Ascending aorta (tissue), 2 donors: Measurements from ENCODE around the gene SLC26A8. TPM values are rescaled to one million over a fixed set of nuclear protein-coding genes. Genes with fewer than 3 reads are reported as not detected.

ENCODE experiments used
- DNase-seq, 2 donors: peaks; one replicate each; pipeline ENCODE4 v3.0.0-alpha.2; 2019; ENCODE audit warnings: low spot score in 2 of 2
- H3K27ac ChIP-seq, 2 donors: fragments of 200-600 bp; sonication (generic); one replicate each; pipeline ENCODE4 v1.5.1; 2016 to 2017; ENCODE audit warnings: mild to moderate bottlenecking in 1 of 2
- H3K27me3 ChIP-seq: fragments of 200-600 bp; sonication (generic); one replicate; pipeline ENCODE4 v1.5.1; 2017
- H3K36me3 ChIP-seq, 2 donors: fragments of 200-600 bp; sonication (generic); one replicate each; pipeline ENCODE4 v1.5.1; 2016
- H3K4me1 ChIP-seq, 2 donors: fragments of 200-600 bp; sonication (generic); one replicate each; pipeline ENCODE4 v1.5.1; 2016 to 2017; ENCODE audit warnings: mild to moderate bottlenecking in 1 of 2
- H3K4me3 ChIP-seq, 2 donors: fragments of 200-600 bp; sonication (generic); one replicate each; pipeline ENCODE4 v1.5.1; 2016 to 2017; ENCODE audit warnings: mild to moderate bottlenecking in 1 of 2
- H3K9me3 ChIP-seq, 2 donors: fragments of 200-600 bp; sonication (generic); one replicate each; pipeline ENCODE4 v1.5.1; 2016
- intact Hi-C: fragments of 100-400 bp; cut with DNase I; formaldehyde crosslinking; loops from one replicate; pipeline ENCODE4 v1.15.1; 2023
- total RNA-seq: library from RNA; depleted of rRNA; stranded (reverse); fragments of >200 nt; gene quantifications from one replicate; pipeline ENCODE4 v1.1.0, GENCODE V29; 2016
- TF ChIP-seq, protein P1 (sequence below), 3 experiments: fragments of 200-600 bp in 2 of 3; fragments of 450-650 bp in 1 of 3; sonication (generic) in 2 of 3; IDR thresholded peaks; one replicate each; pipeline ENCODE4 v1.5.1; 2016 to 2019; ENCODE audit warnings: antibody characterized with exemption in 3 of 3, mild to moderate bottlenecking in 1 of 3, moderate library complexity in 1 of 3

SLC26A8 gene
- total RNA-seq, 1 donor from 2014 or later = not detected

DNA sequence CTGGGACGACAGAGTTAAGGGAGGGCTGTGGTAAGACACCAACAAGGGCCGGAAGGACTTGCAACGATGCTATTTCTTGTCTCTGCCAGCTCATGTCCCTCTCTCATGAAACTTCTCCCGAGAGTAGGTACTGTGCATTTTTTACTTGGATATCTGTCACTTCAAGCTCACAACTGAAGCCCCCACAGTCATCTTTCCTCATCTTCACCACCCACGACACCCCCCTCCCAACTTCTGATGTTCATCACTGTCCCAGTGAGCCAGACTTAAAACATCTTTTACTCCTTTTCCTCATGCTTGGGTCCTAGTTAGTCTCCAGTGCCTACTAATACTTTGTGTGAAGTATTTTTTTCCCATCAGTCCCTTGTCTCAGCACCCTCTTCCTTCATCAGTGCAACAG, 68.9 kb downstream of the SLC26A8 start:
- H3K27ac ChIP-seq = no peak overlapping the region
- H3K27me3 ChIP-seq = no peaks in the 10 kb centered on the region
- no peak for DNase-seq
- no peaks in the 10 kb centered on the region for H3K4me1 ChIP-seq
- intact Hi-C loops = no loop called here
- H3K36me3 ChIP-seq = no peaks in the 10 kb centered on the region
- no peaks in the 10 kb centered on the region for H3K9me3 ChIP-seq
- H3K4me3 ChIP-seq = no peak overlapping the region
- TF ChIP-seq, protein P1, sequence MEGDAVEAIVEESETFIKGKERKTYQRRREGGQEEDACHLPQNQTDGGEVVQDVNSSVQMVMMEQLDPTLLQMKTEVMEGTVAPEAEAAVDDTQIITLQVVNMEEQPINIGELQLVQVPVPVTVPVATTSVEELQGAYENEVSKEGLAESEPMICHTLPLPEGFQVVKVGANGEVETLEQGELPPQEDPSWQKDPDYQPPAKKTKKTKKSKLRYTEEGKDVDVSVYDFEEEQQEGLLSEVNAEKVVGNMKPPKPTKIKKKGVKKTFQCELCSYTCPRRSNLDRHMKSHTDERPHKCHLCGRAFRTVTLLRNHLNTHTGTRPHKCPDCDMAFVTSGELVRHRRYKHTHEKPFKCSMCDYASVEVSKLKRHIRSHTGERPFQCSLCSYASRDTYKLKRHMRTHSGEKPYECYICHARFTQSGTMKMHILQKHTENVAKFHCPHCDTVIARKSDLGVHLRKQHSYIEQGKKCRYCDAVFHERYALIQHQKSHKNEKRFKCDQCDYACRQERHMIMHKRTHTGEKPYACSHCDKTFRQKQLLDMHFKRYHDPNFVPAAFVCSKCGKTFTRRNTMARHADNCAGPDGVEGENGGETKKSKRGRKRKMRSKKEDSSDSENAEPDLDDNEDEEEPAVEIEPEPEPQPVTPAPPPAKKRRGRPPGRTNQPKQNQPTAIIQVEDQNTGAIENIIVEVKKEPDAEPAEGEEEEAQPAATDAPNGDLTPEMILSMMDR (IDR thresholded peaks at IDR 0.05) = no peak

- Histone ChIP-seq H3K27me3 (no peaks in the 10 kb centered on the region), H3K27ac (no peak overlapping the region), H3K4me3 (no peak overlapping the region), H3K36me3 (no peaks in the 10 kb centered on the region), H3K9me3 (no peaks in the 10 kb centered on the region), H3K4me1 (no peaks in the 10 kb centered on the region)
- TF ChIP-seq, protein P1 (IDR thresholded peaks at IDR 0.05) = no peak
- intact Hi-C loops = no loop called here
- no peak for DNase-seq
Measured at GRCh38 chr6:35955071-35955470, 69.4 kb downstream of the SLC26A8 start.

DNA sequence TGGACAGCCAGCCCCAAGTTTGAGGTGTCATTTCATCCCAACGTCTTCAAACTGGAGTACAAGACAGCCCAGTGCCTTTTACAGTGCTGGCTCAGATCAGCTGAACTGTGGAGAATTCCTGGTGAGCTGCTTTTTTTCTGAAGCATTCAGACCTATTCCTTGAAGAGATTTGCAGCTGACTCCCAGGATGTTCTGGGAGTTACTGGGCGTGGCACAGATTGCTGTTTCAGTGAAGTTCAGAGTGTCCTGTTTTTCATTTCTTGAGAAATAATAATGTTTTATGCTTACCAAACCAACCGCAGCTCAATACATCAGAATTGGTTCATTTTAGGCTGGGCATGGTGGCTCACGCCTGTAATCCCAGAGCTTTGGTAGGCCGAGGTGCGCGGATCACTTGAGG, 70.1 kb downstream of the SLC26A8 start:
- no peaks in the 10 kb centered on the region for H3K27me3 ChIP-seq
- DNase-seq = no peak
- intact Hi-C loops = no loop called here
- H3K36me3 ChIP-seq = no peaks in the 10 kb centered on the region
- TF ChIP-seq, protein P1 (IDR thresholded peaks at IDR 0.05) = no peak
- H3K4me3 ChIP-seq = no peak overlapping the region
- no peaks in the 10 kb centered on the region for H3K9me3 ChIP-seq
- H3K27ac ChIP-seq = no peak overlapping the region
- no peaks in the 10 kb centered on the region for H3K4me1 ChIP-seq

GRCh38 chr6:35948725-35949124, 75.7 kb downstream of the SLC26A8 start:
- DNase-seq = no peak
- no peaks in the 10 kb centered on the region for H3K4me1 ChIP-seq
- H3K27me3 ChIP-seq = no peaks in the 10 kb centered on the region
- H3K27ac ChIP-seq = no peak overlapping the region
- no peaks in the 10 kb centered on the region for H3K36me3 ChIP-seq
- intact Hi-C loops = no loop called here
- no peaks in the 10 kb centered on the region for H3K9me3 ChIP-seq
- H3K4me3 ChIP-seq = no peak overlapping the region
- TF ChIP-seq, protein P1 (IDR thresholded peaks at IDR 0.05) = no peak

DNA sequence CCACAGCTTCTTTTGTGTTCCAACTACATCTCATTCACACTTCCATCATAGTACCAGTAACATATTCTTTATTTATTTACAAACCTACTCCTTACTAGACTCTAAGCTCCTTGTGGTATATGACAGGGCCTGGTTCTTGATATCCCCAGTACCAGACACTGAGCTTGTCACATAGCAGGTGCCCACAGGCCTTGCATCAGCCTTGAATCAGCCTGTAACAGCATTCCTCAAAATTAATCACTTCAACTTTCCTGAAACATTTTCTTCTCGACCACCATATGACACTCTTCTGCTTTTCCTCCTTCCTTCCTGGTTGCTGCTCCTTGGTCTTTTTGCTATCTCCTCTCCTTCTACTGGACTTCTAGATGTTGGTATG, 78.8 kb downstream of the SLC26A8 start:
- intact Hi-C loops = no loop called here
- no peak overlapping the region for H3K4me3 ChIP-seq

More for the DNA sequence above, 78.8 kb downstream of the SLC26A8 start:
- H3K9me3 ChIP-seq = no peaks in the 10 kb centered on the region
- TF ChIP-seq, protein P1 (IDR thresholded peaks at IDR 0.05) = no peak
- no peak for DNase-seq
- no peaks in the 10 kb centered on the region for H3K4me1 ChIP-seq
- no peaks in the 10 kb centered on the region for H3K27me3 ChIP-seq
- no peak overlapping the region for H3K27ac ChIP-seq
- no peaks in the 10 kb centered on the region for H3K36me3 ChIP-seq
